TTC549 (cell line): ENCODE measurements around the gene MRAP2.

Experiments
- FAIRE-seq: peaks from 2 replicates; lab custom pipeline; 2012; peaks lifted over from hg19 to GRCh38; lab: Jason Lieb, UNC

MRAP2 gene, protein sequence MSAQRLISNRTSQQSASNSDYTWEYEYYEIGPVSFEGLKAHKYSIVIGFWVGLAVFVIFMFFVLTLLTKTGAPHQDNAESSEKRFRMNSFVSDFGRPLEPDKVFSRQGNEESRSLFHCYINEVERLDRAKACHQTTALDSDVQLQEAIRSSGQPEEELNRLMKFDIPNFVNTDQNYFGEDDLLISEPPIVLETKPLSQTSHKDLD

GRCh38 chr6:84033523-84034451 is at the start of gene MRAP2:
Gene MRAP2 (plus strand): TSS chr6:84033772. CDS start chr6:84055319, 21,547 bp downstream.
- no peak for FAIRE-seq

GRCh38 chr6:83984411-83984810 is 49.2 kb upstream of the MRAP2 start:
- FAIRE-seq = no peak

DNA sequence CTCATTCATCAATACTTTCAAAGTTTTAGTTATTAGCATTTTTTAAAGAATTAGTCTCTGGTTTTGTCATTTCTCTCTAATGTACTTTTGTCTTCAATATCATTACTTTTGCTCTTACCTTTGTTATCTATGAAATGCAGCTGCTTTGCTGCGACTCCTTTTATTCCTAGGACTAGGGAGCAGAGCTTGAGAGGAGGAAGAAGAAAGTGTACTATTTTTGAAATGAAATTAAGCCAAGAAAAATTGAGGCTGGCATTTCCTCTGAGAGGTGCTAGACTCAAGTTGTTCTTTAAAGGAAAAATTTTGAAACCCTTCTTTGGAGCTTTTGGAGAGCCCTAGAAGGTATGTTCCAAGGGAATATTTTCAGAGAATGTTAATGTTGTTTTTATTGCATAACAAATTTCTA is 48.3 kb upstream of the MRAP2 start:
- FAIRE-seq = no peak

DNA sequence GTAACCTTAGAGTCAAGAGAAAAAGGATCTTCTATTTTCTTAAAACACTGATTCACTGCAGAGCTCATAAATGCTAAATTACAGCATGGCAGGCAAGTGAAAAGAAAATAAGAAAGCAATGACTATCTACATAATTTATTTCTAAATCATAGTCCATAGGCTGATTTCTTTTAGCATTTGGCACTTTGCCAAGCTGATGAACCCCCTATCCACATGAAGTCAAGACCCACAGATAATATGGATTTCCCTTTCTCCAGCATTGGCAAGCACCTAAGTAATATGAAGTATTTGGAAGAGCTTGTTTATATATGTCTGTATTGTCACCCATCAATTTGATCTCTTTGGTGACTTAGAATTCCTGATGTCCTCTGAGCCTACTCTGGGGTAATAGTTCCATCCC is 47.9 kb upstream of the MRAP2 start:
- no peak for FAIRE-seq

GRCh38 chr6:83998021-83998584 is 35.5 kb upstream of the MRAP2 start:
- FAIRE-seq = no peak

- no peak for FAIRE-seq
These were observed 32.5 kb upstream of the MRAP2 start for GRCh38 chr6:84001119-84001518.

DNA sequence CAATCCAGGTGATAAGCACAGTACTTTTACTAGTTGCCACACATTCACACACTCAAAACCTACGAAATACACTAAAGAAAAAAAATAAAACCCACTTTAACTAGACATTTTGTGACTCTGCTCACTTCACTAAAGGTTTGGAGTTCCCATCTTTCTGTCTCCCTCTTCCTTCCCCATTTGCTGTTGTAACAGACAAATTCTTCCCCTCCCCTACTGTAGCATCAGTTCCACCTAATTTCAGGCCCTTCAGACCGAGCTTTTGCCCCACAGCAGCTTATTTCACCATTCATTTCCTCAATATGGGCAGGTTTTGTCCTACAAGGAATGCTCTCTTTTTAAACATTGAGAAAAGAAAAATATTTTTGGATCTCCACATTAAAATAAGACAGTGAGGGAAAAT is 31.3 kb upstream of the MRAP2 start:
- FAIRE-seq = no peak

- FAIRE-seq = no peak
These were observed 30.4 kb upstream of the MRAP2 start for GRCh38 chr6:84003131-84003530.

DNA sequence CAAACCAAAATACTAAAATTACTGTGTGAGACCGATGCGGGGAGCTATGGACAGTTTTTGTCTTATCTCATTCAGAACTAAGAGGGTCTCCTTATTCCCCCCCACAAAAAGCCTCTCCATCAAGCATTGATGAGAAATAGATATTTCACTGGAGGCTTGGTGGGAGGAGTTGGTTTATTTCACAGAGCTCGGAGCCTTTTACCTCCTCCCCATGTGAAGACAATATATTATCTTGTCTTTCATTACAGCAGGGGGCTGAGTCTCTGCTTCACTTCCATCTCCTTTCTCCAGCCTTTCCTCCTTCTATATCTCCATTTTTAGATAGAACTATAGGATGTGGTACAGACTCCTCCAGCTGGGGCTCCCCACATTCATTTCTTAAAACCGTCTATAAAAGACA is 29.9 kb upstream of the MRAP2 start:
- FAIRE-seq = no peak

DNA sequence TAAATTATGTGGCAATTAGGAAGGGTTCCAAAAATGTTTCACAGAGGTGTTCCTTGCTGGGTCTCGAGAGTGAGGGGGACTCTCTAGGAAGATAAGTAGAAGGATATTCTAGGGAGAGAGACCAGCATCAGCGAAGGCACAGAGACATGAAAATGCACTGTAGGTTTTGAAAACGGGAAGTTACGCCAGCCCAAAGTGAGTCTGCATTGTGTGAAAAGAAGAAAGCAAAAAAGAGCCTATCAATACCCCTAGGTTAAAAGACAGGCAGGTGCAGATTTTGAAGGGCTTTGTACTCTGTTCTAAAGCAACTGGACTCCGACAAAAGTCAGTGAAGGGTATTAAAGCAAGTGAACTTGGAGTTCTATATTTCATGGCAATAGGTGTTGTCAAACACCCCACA is 25.7 kb upstream of the MRAP2 start:
- FAIRE-seq = no peak

GRCh38 chr6:84013354-84013753 is 20.2 kb upstream of the MRAP2 start:
- no peak for FAIRE-seq

- FAIRE-seq = no peak
These were observed 19.6 kb upstream of the MRAP2 start for GRCh38 chr6:84013931-84014330.

GRCh38 chr6:84016029-84016428 is 17.5 kb upstream of the MRAP2 start:
- FAIRE-seq = no peak

DNA sequence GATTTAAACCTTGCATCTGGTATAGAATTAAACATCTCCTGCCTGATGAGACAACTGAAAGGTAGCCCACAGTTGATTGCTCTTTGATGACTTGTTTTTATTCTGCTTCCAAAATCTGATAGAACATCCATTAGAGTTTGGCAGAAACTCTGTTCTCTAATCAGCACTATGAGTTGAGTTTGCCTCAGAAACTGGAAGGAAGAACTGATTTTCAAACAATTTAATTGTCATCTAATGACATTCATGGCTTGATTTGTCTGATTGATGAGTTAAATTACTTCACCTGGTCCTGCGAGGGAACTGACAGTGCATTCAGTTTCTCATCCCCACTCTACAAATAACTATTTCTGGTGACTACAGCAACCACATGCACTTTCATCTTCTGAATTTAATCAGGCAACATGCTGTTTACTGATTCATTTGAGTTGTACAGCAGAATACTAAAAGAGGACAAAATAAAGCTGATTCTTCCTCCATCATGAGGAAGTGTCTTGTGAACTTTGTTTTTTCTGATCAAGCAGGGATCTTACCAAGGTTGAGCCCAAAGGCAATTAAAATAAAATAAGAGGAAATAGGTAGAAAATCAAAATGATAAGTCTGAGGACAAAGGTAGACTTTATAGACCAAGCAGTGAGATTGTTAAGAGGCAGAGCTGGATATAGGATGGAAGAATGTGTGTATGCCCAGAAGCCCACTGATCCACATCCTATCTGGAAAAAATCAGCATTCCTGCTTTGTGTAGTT is 15.7 kb upstream of the MRAP2 start:
- no peak for FAIRE-seq

GRCh38 chr6:84018453-84019061 is 15.0 kb upstream of the MRAP2 start:
- FAIRE-seq = no peak

GRCh38 chr6:84019141-84019841 is 14.3 kb upstream of the MRAP2 start:
- no peak for FAIRE-seq

DNA sequence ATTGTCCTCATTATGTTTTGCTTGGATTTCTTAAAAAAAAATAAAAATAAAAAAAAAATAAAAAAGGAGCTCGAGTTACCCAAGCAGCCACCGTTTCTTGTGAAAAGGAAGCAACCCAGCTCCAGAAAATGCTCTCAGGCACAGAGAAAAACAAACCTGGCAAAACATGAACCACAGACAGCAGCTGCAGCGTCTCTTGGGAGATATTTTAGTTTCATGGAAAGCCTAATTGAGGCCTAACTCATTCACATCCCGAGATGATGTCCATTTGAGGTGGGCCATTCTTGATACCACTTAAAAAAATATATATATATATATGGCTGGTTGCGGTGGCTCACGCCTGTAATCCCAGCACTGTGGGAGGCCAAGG is 13.7 kb upstream of the MRAP2 start:
- FAIRE-seq = no peak

- FAIRE-seq = no peak
These were observed 11.9 kb upstream of the MRAP2 start for GRCh38 chr6:84021625-84022024.

DNA sequence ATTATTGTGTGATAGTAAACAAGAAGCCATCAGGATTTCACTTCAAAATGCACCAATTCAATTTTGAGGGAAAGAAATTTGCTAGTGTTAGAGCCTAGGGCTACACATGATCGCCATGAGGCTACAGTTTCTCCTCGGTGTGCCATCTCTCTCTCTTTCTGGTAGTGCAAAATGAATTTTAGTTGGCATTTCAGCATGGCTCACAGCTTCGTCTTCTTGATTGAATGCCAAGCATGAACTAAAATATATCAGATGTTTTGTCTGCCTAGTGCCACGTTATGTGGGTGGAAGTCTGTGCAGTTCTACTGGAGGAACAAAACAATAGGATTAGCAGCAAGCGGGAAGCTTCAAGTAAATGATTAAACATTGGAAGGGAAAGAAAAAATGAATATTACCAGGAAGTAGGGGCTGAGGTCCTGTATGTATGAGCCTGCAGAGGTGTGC is 6.8 kb upstream of the MRAP2 start:
- no peak for FAIRE-seq

DNA sequence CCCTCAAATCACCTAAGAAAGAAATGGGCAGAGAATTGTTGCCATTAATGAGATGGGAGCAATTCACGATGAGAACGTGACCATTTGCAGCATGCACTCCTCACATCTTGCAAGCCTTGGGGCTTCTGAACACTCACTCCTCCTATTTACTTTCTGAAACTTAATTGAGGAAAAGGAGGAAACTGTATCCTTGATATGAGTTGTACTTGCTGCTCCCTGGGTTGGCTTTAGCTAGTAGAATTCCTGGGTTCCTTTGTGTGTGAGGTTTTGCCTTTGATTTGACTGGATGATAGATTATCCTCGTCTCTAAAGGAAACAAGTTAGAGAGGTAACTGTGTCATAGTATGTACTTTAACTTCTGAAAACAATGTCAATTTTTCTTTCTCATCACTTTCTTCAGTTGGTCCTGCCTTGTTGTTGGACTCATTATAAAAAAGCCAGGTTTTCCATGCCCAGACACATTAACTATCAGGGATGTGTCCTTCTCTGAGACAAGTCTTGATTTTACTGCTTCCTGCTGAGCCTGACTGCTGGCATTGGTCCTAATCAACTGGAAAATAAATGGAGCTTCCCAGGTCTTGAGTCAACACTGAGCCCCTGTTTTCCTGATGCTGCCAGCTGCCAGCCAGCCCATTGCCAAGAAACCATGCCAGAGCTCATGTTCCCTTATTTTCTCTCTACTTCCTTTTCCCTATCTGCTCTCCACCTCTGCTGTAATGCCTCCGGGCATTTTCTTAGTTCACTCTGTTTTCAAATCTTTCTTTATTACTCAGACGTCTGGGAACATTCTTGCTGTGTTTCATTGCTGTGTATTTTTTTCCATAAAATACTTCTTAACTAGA is 6.0 kb upstream of the MRAP2 start:
- FAIRE-seq = no peak

DNA sequence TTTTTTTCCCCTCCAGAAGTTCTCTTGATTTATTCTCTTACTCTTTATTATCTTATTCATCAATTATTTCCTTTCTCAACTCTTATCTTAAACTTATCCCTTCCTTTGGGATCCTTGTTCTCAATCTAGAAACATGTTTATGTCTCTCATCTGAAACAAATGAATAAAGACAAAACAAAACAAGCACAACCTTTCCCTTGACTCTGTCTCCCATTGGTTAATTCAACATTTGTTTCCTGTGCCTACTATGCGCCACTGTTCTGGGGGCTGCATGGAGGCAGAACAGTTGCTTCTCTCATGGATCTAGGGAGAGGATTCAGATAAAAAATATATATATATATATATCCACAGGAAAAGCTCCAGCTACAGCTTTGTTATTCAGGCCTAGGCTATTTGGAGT is 5.2 kb upstream of the MRAP2 start:
- FAIRE-seq = no peak
